CD4-positive, alpha-beta T cell treated with Interleukin-17A for 1 hour (primary cell): ENCODE data around the gene SLC23A2.
A peak's percentile ranks its signal among the peaks of the same experiment; 100 is the strongest.

Experiments used
- DNase-seq: peaks from one replicate; pipeline ENCODE4 v3.0.0-alpha.2; 2020

The SLC23A2 gene

GRCh38 chr20:4811661-4812181 lies 189.6 kb downstream of the SLC23A2 start:
- peak; percentile 78 for DNase-seq

GRCh38 chr20:4811257-4811656 lies 190.1 kb downstream of the SLC23A2 start:
- no peak for DNase-seq

GRCh38 chr20:4810426-4811019 lies 190.8 kb downstream of the SLC23A2 start:
- no peak for DNase-seq

GRCh38 chr20:4809707-4810106 lies 191.6 kb downstream of the SLC23A2 start:
- no peak for DNase-seq

- no peak for DNase-seq
These were observed 192.4 kb downstream of the SLC23A2 start for GRCh38 chr20:4808872-4809271.

GRCh38 chr20:4805663-4806449 lies 195.5 kb downstream of the SLC23A2 start:
- DNase-seq: no peak

GRCh38 chr20:4802527-4802926 lies 198.8 kb downstream of the SLC23A2 start:
- no peak for DNase-seq
